Pons (tissue), 1 donor: ENCODE measurements around the gene RBM4B.
"Not testable (repeated sequence)": the region's sequence is repeated elsewhere in the genome, so short reads cannot be mapped to it uniquely, and the experiment has no call there.

Source experiments
- DNase-seq: peaks from one replicate; pipeline ENCODE4 v3.0.0-alpha.2; 2016; ENCODE audit warnings: low spot score

Gene RBM4B

DNA sequence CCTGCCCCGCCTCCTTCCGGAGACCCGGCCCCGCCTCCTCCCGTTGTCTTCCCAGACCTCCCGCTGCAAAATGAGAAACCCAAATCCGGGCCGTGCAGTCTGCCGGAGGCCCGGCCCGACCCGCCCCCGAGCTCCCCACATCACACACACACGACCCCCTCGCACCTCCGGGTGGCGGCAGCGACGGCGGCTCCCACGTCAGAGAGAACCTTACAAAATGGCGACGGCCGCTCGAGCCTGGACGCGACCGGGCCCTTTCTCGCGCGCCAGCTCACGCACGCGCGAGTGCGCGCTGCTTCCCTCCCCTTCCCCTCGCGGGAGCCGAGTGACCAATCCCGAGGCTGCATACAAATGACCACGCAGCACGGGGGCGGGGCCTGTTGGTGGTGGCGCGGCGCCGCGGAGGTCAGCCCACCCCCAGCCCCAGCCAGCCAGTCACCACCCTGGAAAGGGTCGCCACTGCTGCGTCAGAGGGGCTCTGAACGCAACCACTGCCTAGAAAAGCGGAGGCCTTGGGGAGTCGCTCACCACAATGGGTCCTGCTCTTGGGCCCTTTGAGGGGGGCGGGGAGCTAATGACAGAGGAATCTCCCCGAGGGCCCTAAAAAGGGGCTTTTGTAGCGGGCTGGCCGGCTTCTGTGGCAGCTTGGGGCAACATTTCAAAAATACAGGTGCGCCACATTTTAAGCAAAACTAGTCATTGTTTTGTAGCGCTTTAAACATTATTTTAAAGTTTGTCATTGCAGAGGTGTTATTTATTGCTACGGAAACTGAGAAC, at the start of gene RBM4B:
Gene RBM4B, minus strand, starts transcription at position 289 of the 777 bp plus-strand sequence. CDS start 808 bp downstream, outside the sequence.
- DNase-seq: peak; percentile 93

DNA sequence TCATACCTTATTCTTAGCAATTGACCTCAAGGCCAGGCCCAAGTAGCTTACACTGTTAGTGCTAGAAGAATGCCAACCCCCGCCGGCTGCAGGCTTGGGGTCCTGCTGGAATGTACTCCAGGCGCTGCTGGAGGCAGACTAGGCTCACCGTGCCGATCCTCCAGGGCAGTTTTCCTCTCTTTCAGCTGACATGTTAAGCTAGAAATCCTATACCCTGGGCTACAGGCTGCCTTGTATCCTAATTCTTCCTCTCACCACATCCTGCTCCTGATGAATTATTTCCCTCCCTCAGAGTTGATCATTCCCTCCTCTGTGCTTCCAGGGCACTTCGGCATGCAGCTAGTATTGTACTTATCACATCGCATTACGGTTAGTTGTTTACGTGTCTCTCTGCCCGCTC, 48.0 kb upstream of the RBM4B start:
- no peak for DNase-seq

- DNase-seq: no peak
Observed at GRCh38 chr11:66725114-66725513, 47.4 kb upstream of the RBM4B start.

- DNase-seq: not testable (repeated sequence)
Observed at GRCh38 chr11:66724167-66724566, 46.5 kb upstream of the RBM4B start.

- no peak for DNase-seq
Observed at GRCh38 chr11:66723693-66724092, 46.0 kb upstream of the RBM4B start.

DNA sequence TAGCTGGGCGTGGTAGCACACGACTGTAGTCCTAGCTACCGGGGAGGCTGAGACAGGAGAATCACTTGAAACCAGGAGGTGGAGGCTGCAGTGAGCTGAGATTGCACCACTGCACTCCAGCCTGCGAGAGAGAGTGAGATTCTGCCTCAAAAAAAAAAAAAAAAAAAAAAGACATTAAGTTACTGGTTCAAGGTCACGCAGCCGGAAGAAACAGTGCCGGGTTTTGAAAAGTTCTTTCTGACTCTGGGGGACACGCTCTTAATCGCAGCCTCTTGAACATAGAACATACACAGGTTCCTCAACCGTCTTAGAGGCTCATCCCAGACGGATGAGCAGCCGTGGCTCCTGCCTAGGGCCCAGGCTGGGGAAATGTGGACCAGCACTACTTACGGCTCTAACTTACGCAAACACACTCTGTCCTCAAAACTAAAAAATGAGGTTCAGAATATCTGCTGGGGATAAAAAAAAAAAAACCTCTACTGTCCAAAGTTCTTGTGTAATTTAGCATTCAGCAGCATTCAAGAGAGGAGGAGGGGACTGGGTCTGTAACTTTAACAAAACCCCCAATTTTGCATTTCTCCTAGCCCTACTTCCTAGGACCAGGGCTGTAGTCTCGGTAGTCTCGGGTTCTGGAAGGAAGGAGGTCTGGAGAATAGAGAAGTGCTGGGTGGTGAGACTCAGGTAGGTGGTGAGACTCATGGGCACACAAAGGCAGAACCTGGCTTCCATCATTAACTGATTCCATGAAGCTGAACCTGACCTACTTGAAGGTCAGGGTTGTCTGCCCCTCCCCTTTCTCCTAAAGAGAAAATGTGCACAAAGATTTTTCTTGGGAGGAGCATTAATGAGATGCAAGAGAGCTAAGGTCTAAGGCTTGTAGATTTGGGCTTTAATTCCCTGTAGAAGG, 45.3 kb upstream of the RBM4B start:
- DNase-seq: no peak

- DNase-seq: no peak
Observed at GRCh38 chr11:66721939-66722338, 44.3 kb upstream of the RBM4B start.

- no peak for DNase-seq
Observed at GRCh38 chr11:66720899-66721470, 43.3 kb upstream of the RBM4B start.

DNA sequence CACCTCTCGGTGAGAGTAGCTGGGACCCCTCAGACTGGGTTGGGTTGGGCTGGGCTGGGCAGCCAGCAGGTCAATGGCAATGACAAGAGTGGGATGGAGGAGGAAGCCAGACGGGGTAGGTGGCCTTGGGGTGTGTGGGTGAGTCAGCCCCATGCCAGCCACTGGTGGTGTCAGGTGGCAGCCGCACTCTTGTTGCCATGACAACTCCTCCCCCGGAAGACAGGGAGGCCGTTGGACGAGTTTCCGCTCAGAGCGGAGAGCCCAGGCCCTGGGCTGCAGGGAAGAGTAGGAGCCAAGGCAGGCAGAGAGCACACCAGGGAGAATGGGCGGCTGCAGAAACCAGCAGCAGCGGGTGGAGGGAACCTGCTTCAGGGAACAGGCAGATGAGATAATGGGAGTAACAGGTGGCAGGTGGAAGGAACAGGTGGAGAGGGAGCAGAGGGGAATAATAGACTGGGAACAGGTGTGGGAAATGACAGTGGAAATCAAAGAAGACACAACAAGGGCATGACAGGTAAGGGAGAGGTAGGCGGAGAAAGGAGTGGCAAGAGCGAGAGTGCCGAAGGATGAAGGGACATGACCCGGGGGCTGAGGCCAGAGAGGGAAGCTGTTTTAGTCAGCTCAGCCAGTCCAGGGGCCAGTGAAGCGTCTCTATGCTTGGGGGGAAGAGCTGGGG, 42.7 kb upstream of the RBM4B start:
- no peak for DNase-seq

- DNase-seq: no peak
Observed at GRCh38 chr11:66719111-66719872, 41.6 kb upstream of the RBM4B start.

- no peak for DNase-seq
Observed at GRCh38 chr11:66718320-66718971, 40.8 kb upstream of the RBM4B start.

GRCh38 chr11:66717925-66718319, 40.2 kb upstream of the RBM4B start:
- DNase-seq: no peak

- DNase-seq: no peak
Observed at GRCh38 chr11:66716996-66717395, 39.3 kb upstream of the RBM4B start.

GRCh38 chr11:66715346-66716085, 37.8 kb upstream of the RBM4B start:
- DNase-seq: no peak

GRCh38 chr11:66713746-66714480, 36.2 kb upstream of the RBM4B start:
- DNase-seq: no peak

DNA sequence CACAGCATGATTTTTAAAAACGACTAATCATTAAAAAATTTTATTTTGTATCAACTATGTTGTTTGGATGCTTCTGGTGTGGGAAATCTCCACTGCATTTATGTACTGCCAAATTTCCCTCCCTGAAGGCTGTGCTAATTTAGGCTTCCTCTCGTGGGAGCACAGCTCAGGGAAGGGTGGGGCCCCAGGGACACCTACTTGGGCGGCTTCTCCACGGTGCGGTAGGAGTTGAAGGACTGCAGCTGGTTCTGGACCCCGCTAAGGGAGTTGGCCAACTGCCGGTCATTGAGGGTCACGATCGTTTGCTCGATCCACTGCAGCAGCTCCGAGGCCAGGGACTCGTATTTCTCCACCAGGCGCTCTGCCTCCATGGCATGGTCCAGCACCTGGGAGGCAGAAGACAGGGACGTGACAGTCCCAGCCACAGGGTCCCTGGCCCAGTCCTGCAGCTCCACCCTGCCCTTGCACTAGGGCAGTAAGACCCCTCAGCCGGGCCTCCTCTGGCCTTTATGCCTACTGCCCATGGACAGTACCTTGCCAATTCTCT, 32.8 kb upstream of the RBM4B start:
- DNase-seq: no peak

DNA sequence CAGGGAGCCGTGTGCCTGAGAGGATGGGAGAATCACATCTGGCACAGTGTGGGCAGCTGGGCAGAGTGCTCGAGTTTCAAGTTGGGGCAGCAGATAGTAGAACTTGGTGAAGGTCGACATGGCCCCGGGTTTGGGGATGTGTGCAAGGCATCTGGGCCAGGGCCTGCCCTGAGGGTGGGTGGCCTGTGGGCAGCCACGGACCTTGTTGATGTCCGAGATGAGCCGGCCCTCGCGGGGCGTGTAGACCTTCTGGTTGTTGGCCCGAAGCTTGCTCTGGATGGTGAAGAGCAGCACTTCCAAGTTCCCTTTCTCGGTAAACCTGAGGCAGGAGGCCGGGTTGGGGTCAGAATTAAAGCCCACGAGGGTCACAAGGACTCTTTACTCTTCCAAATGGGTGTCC, 31.0 kb upstream of the RBM4B start:
- no peak for DNase-seq

DNA sequence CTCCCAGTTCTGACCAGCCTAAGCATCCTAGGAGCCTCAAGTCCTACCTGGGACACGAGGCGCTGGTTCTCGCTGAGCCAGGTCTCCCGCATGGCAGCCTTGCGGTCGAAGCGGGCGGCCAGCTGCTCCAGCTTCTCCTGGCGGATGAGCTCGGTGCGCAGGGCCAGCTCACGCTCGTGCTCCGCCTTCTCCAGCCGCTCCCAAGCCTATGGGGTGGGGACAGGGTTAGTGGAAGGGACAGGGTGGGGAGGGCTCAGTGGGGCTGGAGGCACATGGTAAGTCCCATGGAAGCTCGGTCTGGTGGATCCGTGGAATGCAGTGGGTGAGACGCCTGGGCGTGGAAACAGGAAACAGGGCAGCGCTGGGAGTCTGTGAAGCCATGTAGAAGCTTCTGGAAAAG, 30.4 kb upstream of the RBM4B start:
- DNase-seq: no peak

DNA sequence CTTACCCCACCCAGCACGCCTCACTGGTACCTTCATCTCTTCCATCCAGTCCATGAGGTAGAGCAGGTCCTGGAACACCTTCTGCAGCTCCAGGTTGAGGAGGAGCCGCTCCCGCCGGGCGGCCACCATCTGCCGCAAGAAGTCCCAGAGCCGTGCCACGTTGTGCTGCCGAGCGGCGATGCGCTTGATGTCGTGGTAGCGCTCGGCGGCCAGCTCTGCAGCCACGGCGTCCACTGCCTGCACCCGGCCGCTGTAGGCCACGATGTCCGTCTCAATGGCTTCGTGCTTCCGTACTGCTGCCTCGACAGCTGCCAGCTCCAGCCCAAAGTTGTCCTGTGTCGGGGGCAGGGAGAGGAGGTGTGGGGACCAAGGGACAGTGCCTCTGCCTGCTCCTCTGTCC, 29.8 kb upstream of the RBM4B start:
- DNase-seq: no peak
